H9 (cell line): ENCODE data around the gene OCSTAMP. TPM values are rescaled to one million over a fixed set of nuclear protein-coding genes. Genes with fewer than 3 reads are reported as not detected.

Experiments
- DNase-seq: peaks from one replicate; pipeline ENCODE4 v3.0.0-alpha.2; 2017
- H2AFZ ChIP-seq: one replicate; pipeline ENCODE4 v1.6.1; 2013; ENCODE audit warnings: mild to moderate bottlenecking, low read length, control low read depth, moderate library complexity
- H2AK5ac ChIP-seq: 2 replicates; pipeline ENCODE4 v1.6.1; 2013; ENCODE audit warnings: low read length, control low read depth, mixed read lengths; ENCODE audit not compliant: insufficient read length
- H2BK120ac ChIP-seq: one replicate; pipeline ENCODE4 v1.6.1; 2013; ENCODE audit warnings: low read depth, mild to moderate bottlenecking, low read length, control low read depth, inconsistent platforms; ENCODE audit not compliant: poor library complexity, severe bottlenecking
- H2BK12ac ChIP-seq: 2 replicates; pipeline ENCODE4 v1.6.1; 2013; ENCODE audit warnings: low read length, control low read depth, mixed read lengths, low read depth; ENCODE audit not compliant: insufficient read length
- H2BK15ac ChIP-seq: 2 replicates; pipeline ENCODE4 v1.6.1; 2013; ENCODE audit warnings: low read depth, low read length, control low read depth
- H2BK20ac ChIP-seq: one replicate; pipeline ENCODE4 v1.6.1; 2013; ENCODE audit warnings: low read depth, mild to moderate bottlenecking, low read length, control low read depth, inconsistent platforms; ENCODE audit not compliant: poor library complexity, severe bottlenecking
- H2BK5ac ChIP-seq: 2 replicates; pipeline ENCODE4 v1.6.1; 2013; ENCODE audit warnings: low read length, control low read depth, mixed read lengths; ENCODE audit not compliant: insufficient read length
- H3K14ac ChIP-seq: 2 replicates; pipeline ENCODE4 v1.6.1; 2013; ENCODE audit warnings: low read length, control low read depth; ENCODE audit not compliant: insufficient read depth
- H3K18ac ChIP-seq: 2 replicates; pipeline ENCODE4 v1.6.1; 2013; ENCODE audit warnings: low read depth, mild to moderate bottlenecking, mixed read lengths, low read length, control low read depth; ENCODE audit not compliant: insufficient read length
- H3K23ac ChIP-seq: 2 replicates; pipeline ENCODE4 v1.6.1; 2013; ENCODE audit warnings: low read length, control low read depth, mixed read lengths, low read depth; ENCODE audit not compliant: insufficient read length
- H3K23me2 ChIP-seq: 2 replicates; pipeline ENCODE4 v1.6.1; 2013; ENCODE audit warnings: low read depth, mild to moderate bottlenecking, mixed read lengths, low read length, control low read depth; ENCODE audit not compliant: insufficient read length, poor library complexity, severe bottlenecking
- H3K27ac ChIP-seq: 2 replicates; pipeline ENCODE4 v1.5.1; 2013; ENCODE audit warnings: low read length, control low read depth, mixed read lengths, low read depth; ENCODE audit not compliant: insufficient read length
- H3K27me3 ChIP-seq: 2 replicates; pipeline ENCODE4 v1.6.1; 2013; ENCODE audit warnings: low read length, control low read depth, inconsistent platforms; ENCODE audit not compliant: insufficient read depth
- H3K4ac ChIP-seq: 2 replicates; pipeline ENCODE4 v1.6.1; 2013; ENCODE audit warnings: low read depth, mild to moderate bottlenecking, control low read depth, inconsistent platforms, low read length, moderate library complexity
- H3K4me1 ChIP-seq: 2 replicates; pipeline ENCODE4 v1.6.1; 2013; ENCODE audit warnings: low read length, control low read depth, inconsistent platforms; ENCODE audit not compliant: insufficient read depth
- H3K4me2 ChIP-seq: 2 replicates; pipeline ENCODE4 v1.6.1; 2013; ENCODE audit warnings: low read length, control low read depth, mixed read lengths; ENCODE audit not compliant: insufficient read length, insufficient read depth
- H3K56ac ChIP-seq: 2 replicates; pipeline ENCODE4 v1.6.1; 2013; ENCODE audit warnings: low read depth, mild to moderate bottlenecking, mixed read lengths, low read length, control low read depth; ENCODE audit not compliant: insufficient read length
- H3K79me1 ChIP-seq: 2 replicates; pipeline ENCODE4 v1.6.1; 2013; ENCODE audit warnings: low read depth, mild to moderate bottlenecking, moderate library complexity, low read length, control low read depth, inconsistent platforms; ENCODE audit not compliant: insufficient read depth, poor library complexity, severe bottlenecking
- H3K79me2 ChIP-seq: 2 replicates; pipeline ENCODE4 v1.6.1; 2013; ENCODE audit warnings: low read length, control low read depth, inconsistent platforms; ENCODE audit not compliant: insufficient read depth
- H3K9ac ChIP-seq: 2 replicates; pipeline ENCODE4 v1.6.1; 2013; ENCODE audit warnings: low read length, control low read depth, mixed read lengths; ENCODE audit not compliant: insufficient read length; ENCODE audit errors: extremely low read depth
- H3K9me3 ChIP-seq: one replicate; pipeline ENCODE4 v1.6.1; 2013; ENCODE audit warnings: low read depth, low read length, inconsistent platforms; ENCODE audit not compliant: control insufficient read depth
- H3T11ph ChIP-seq: one replicate; pipeline ENCODE4 v1.6.1; 2013; ENCODE audit warnings: mild to moderate bottlenecking, low read length, control low read depth, inconsistent platforms
- H4K20me1 ChIP-seq: one replicate; pipeline ENCODE4 v1.6.1; 2013; ENCODE audit not compliant: control insufficient read depth, insufficient read length, insufficient read depth
- H4K5ac ChIP-seq: 2 replicates; pipeline ENCODE4 v1.6.1; 2013; ENCODE audit warnings: low read depth, mild to moderate bottlenecking, mixed read lengths, low read length, control low read depth; ENCODE audit not compliant: insufficient read length
- H4K8ac ChIP-seq: replicated peaks from 2 replicates; pipeline ENCODE4 v1.6.1; 2013; ENCODE audit warnings: low read length, control low read depth, mixed read lengths, low read depth; ENCODE audit not compliant: insufficient read length
- H4K91ac ChIP-seq: 2 replicates; pipeline ENCODE4 v1.6.1; 2013; ENCODE audit warnings: low read depth, mild to moderate bottlenecking, moderate library complexity, mixed read lengths, low read length, control low read depth; ENCODE audit not compliant: insufficient read length
- H3K27ac Mint-ChIP-seq, 3 experiments: 2 replicates in 2 of 3; 3 replicates in 1 of 3; pipeline ENCODE4 v1.8.0; 2020 to 2021; ENCODE audit warnings: mixed read lengths in 3 of 3, mild to moderate bottlenecking in 1 of 3, moderate library complexity in 1 of 3
- H3K27me3 Mint-ChIP-seq: 2 replicates; pipeline ENCODE4 v1.8.0; 2021; ENCODE audit warnings: low read depth, mild to moderate bottlenecking, moderate library complexity, mixed read lengths
- H3K36me3 Mint-ChIP-seq, 3 experiments: 2 replicates in 2 of 3; 3 replicates in 1 of 3; pipeline ENCODE4 v1.8.0; 2020 to 2021; ENCODE audit warnings: low read depth in 3 of 3, mixed read lengths in 3 of 3; ENCODE audit not compliant: insufficient read depth in 1 of 3
- H3K4me1 Mint-ChIP-seq, 2 experiments: 2 replicates each; pipeline ENCODE4 v1.8.0; 2020; ENCODE audit warnings: mixed read lengths in 2 of 2
- H3K4me3 Mint-ChIP-seq, 2 experiments: 2 replicates in 1 of 2; 3 replicates in 1 of 2; pipeline ENCODE4 v1.8.0; 2020 to 2021; ENCODE audit warnings: mild to moderate bottlenecking in 2 of 2, mixed read lengths in 2 of 2, moderate library complexity in 1 of 2
- H3K9me3 Mint-ChIP-seq, 2 experiments: 2 replicates in 1 of 2; 3 replicates in 1 of 2; pipeline ENCODE4 v1.8.0; 2020; ENCODE audit warnings: mild to moderate bottlenecking in 2 of 2, mixed read lengths in 2 of 2, moderate library complexity in 1 of 2
- WGBS: extraction: QIAGEN DNeasy Blood & Tissue Kit; methylation state at CpG from one replicate; pipeline ENCODE4 v1.1.7; 2013; ENCODE audit warnings: missing lambda C conversion rate, low lambda C conversion rate, mixed read lengths; ENCODE audit not compliant: insufficient read length; ENCODE audit errors: extremely low coverage; 5-methylcytosine and 5-hydroxymethylcytosine counted together
- total RNA-seq: library from RNA; stranded (reverse); gene quantifications from 2 replicates; pipeline ENCODE4 v1.2.1, GENCODE V29; 2021
- TF ChIP-seq, protein P1 (sequence below): fragments of 200-600 bp; sonication (generic); conservative IDR thresholded peaks from 3 replicates; pipeline ENCODE4 v1.8.0; 2021; ENCODE audit warnings: antibody characterized with exemption, mild to moderate bottlenecking

The OCSTAMP gene
- total RNA-seq, 1 experiment from 2014 or later, result not detected

DNA sequence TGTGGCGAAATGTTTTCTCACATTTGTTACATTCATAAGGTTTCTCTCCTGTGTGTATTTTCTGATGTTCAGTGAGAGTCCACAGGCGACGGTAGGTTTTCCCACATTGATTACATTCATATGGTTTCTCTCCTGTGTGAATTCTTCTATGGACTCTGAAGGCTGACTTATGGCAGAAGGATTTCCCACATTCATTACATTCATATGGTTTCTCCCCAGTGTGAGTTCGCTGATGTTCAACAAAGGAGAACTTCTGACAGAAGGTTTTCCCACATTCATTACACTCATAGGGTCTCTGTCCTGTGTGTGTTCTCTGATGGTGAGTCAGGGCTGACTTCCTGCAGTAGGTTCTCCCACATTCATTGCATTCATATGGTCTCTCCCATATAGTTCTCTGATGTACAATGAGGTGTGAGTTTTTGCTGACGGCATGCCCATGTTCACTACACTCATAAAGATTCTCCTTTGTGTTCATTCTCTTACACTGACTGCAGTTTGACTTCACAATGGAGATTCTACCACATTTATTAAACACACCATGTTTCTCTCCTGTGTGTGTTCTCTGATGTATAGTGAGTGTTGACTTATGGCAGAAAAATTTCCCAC is 49.0 kb downstream of the OCSTAMP start:
- Mint-ChIP-seq H3K27me3 (peaks cover 5% of the 10 kb centered on the region), H3K36me3 (peaks cover 85 to 97% (median 91%) of the 10 kb centered on the region in 3 experiments), H3K27ac (no peak overlapping the region), H3K4me3 (no peak overlapping the region), H3K4me1 (no peaks in the 10 kb centered on the region), H3K9me3 (peaks cover 79 to 88% of the 10 kb centered on the region in 2 experiments)
- DNase-seq, result no peak
- TF ChIP-seq, protein P1, sequence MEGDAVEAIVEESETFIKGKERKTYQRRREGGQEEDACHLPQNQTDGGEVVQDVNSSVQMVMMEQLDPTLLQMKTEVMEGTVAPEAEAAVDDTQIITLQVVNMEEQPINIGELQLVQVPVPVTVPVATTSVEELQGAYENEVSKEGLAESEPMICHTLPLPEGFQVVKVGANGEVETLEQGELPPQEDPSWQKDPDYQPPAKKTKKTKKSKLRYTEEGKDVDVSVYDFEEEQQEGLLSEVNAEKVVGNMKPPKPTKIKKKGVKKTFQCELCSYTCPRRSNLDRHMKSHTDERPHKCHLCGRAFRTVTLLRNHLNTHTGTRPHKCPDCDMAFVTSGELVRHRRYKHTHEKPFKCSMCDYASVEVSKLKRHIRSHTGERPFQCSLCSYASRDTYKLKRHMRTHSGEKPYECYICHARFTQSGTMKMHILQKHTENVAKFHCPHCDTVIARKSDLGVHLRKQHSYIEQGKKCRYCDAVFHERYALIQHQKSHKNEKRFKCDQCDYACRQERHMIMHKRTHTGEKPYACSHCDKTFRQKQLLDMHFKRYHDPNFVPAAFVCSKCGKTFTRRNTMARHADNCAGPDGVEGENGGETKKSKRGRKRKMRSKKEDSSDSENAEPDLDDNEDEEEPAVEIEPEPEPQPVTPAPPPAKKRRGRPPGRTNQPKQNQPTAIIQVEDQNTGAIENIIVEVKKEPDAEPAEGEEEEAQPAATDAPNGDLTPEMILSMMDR, result no peak
- no peaks in the 10 kb centered on the region for H3K79me2 ChIP-seq
- H2BK20ac ChIP-seq, result no peak overlapping the region
- H2BK12ac ChIP-seq, result no peak overlapping the region
- H3K14ac ChIP-seq, result no peak overlapping the region
- no peaks in the 10 kb centered on the region for H3K79me1 ChIP-seq
- no peak overlapping the region for H3K23ac ChIP-seq
- H4K91ac ChIP-seq, result no peak overlapping the region
- H2AK5ac ChIP-seq, result no peak overlapping the region
- H3K18ac ChIP-seq, result no peak overlapping the region
- H2BK5ac ChIP-seq, result no peak overlapping the region
- H3T11ph ChIP-seq, result no peak overlapping the region
- no peaks in the 10 kb centered on the region for H3K23me2 ChIP-seq
- no peak overlapping the region for H3K27ac ChIP-seq
- H2BK15ac ChIP-seq, result no peak overlapping the region
- no CpG with 5 or more reads among the region's 5 CpGs for WGBS
- no peak overlapping the region for H3K4me2 ChIP-seq
- H2AFZ ChIP-seq, result no peak overlapping the region
- no peak overlapping the region for H3K56ac ChIP-seq
- H3K4ac ChIP-seq, result no peak overlapping the region
- no peak overlapping the region for H2BK120ac ChIP-seq
- no peak overlapping the region for H4K8ac ChIP-seq
- no peaks in the 10 kb centered on the region for H3K4me1 ChIP-seq
- H3K9ac ChIP-seq, result no peak overlapping the region
- H4K5ac ChIP-seq, result no peak overlapping the region
- no peaks in the 10 kb centered on the region for H4K20me1 ChIP-seq
- H3K27me3 ChIP-seq, result no peaks in the 10 kb centered on the region
- peaks cover 77% of the 10 kb centered on the region for H3K9me3 ChIP-seq
